Measurements from ENCODE around the gene RNF220. TPM values are rescaled to one million over a fixed set of nuclear protein-coding genes. Genes with fewer than 3 reads are reported as not detected.
"Not testable (repeated sequence)": the region's sequence is repeated elsewhere in the genome, so short reads cannot be mapped to it uniquely, and the experiment has no call there.

RNF220 gene
- total and polyA plus RNA-seq, 12 donors = 41.8 to 82.5 (median 58.0) TPM

DNA sequence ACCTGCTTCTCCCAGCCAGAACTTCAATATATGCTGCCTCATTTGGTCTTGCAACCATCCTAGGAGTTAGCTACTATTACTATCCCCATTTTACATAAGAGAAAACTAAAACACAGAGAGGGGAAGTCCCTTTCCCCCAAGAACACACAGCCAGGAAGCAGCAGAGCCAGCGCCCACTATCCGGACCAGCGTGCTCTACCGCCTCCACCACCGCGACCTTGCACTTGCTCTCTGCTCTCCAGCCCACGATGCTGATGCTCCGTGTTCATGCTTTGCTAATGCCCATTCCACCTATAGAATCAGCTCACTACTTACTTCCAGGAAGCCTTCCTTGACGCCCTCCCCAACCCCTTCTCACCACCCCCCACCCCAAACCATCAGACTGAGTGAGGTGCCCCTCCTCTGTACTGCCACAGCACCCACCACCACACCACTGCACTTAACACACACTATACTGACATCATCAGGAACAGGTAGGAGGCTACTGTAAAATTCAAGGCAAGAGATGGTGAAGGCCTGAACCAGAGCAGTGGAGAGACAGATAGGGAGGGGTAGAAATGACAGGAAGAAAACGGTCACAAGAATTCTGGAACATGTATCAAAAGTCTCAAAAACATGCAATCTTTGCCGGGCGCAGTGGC is 259.8 kb downstream of the RNF220 start:
- Histone ChIP-seq H3K4me1 (peaks cover 0 to 9% (median 2%) of the 10 kb centered on the region in 9 donors), H3K36me3 (peaks cover 0 to 6% (median 0%) of the 10 kb centered on the region in 9 donors), H3K27me3 (no peaks in the 10 kb centered on the region), H3K27ac (no peak overlapping the region), H3K9me3 (no peaks in the 10 kb centered on the region), H3K4me3 (no peak overlapping the region)
- WGBS, 2 donors = 78 to 85% methylated on average over 12 of the region's 12 CpGs
- no peak for DNase-seq
- TF ChIP-seq, protein P1, sequence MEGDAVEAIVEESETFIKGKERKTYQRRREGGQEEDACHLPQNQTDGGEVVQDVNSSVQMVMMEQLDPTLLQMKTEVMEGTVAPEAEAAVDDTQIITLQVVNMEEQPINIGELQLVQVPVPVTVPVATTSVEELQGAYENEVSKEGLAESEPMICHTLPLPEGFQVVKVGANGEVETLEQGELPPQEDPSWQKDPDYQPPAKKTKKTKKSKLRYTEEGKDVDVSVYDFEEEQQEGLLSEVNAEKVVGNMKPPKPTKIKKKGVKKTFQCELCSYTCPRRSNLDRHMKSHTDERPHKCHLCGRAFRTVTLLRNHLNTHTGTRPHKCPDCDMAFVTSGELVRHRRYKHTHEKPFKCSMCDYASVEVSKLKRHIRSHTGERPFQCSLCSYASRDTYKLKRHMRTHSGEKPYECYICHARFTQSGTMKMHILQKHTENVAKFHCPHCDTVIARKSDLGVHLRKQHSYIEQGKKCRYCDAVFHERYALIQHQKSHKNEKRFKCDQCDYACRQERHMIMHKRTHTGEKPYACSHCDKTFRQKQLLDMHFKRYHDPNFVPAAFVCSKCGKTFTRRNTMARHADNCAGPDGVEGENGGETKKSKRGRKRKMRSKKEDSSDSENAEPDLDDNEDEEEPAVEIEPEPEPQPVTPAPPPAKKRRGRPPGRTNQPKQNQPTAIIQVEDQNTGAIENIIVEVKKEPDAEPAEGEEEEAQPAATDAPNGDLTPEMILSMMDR (IDR thresholded peaks at IDR 0.05) = no peak
- intact Hi-C loops (cut with DNase I) = no loop called here
- ATAC-seq = no peak

DNA sequence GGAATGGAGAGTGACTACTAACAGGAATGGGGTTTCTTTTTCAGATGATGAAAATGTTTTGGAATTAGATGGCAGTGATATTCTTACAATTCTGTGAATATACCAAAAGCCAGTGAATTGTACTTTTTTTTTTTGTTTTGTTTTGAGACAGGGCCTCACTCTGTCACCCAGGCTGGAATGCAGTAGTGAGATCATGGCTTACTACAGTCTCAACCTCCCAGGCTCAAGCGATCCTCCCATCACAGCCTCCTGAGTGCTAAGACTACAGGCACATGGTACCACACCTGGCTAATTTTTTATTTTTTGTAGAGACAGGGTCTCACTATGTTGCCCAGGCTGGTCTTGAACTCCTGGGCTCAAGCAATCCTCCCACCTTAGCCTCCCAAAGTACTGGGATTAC is 261.7 kb downstream of the RNF220 start:
- DNase-seq; H3K27ac ChIP-seq; ATAC-seq; H3K36me3 ChIP-seq; H3K27me3 ChIP-seq; H3K4me3 ChIP-seq; intact Hi-C loops (cut with DNase I); H3K9me3 ChIP-seq: not testable (repeated sequence)
- peaks cover 0 to 12% (median 1%) of the 10 kb centered on the region in 9 donors for H3K4me1 ChIP-seq
- WGBS, 2 donors = 90 to 100% methylated on average over 1 of the region's 1 CpG

DNA sequence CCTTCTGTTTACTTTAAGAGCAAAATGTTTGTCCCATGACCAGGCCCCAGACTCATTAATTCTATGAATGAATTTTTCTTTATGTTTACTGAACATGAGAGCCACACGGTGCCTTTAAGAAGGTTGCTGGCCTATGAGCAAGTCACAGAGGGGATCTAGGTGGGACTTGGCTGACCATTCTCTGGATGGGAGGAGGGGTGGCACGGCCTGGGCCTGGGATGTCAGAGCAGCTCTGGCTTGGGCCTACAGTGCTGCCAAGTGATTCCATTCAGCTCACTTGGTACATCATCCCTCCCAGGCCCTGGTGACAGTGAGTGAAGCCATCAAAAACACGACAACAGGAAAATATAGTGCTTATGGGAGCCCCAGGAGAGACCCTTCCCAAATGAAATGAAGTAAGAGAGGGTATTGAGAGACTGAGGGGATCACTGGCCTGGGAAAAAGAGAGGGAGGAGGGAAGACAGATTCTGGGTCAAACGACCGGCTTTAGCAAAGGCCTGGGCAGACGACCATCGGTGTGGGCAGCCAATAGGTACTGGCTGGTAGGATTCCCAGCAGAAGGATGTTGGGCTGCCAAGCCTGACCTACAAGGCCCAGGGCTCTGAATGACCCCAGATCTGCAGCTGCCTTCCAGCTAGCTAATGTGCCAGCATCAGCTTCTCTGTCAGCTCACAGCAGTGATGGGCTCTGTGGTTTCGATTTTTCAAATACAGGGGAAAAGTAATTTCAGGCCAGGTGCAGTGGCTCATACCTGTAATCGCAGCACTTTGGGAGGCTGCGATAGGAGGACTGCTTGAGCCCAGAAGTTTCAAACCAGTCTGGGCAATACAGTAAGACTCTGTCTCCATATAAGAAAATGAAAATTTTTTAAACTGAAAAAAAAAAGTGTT is 265.9 kb downstream of the RNF220 start:
- Histone ChIP-seq H3K9me3 (no peaks in the 10 kb centered on the region), H3K36me3 (peaks cover 0 to 7% (median 0%) of the 10 kb centered on the region in 9 donors), H3K4me3 (no peak overlapping the region), H3K27me3 (no peaks in the 10 kb centered on the region), H3K4me1 (peaks cover 4 to 40% (median 28%) of the 10 kb centered on the region in 9 donors), H3K27ac (peak overlapping the region in 2 of 10 donors; percentile 91 to 96)
- TF ChIP-seq, protein P1 (IDR thresholded peaks at IDR 0.05) = no peak
- ATAC-seq (no peak), DNase-seq (no peak)
- 92 to 93% methylated on average over 10 of the region's 10 CpGs for WGBS, 2 donors
- intact Hi-C loops (cut with DNase I) = loop anchor here in 1 of 10 donors (5.0 kb wide), 1 partner anchor 39 kb away; no protein-coding TSS in a partner anchor

DNA sequence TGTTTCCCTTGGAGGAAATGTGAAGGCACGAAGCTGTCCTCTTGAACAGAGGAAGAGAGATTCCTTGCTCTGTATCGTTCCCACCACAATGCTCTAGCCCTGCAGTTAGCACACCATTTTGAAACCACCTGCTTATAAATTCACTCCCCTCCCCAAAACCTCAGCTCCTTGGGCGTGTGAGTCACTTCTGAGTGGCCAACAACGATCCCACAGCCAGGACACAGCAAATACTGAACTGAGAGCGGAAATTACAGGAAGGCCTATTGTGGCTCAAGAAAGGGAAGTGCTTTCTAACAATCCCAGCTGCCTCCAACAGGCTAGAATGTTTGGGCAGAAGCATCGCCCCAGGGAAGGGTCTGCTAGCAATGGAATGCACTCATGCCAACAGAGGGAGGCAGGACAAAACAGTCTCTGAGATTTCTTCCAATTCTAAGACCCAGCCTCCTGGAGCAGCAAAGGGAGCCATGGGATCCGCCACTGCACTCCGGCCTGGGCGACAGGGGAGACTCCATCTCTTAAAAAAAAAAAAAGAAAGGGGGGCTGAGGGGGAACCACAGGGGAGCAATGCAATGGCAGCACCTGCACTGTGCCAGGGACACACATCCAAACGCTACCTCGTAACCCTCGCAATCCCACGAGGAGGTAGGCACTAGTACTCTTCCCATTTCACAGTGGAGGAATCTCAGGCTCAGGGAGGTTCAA is 267.4 kb downstream of the RNF220 start:
- ATAC-seq (no peak), DNase-seq (peak in 1 of 2 donors; percentile 47)
- TF ChIP-seq, protein P1 (IDR thresholded peaks at IDR 0.05) = no peak
- Histone ChIP-seq H3K36me3 (peaks cover 0 to 7% (median 0%) of the 10 kb centered on the region in 9 donors), H3K4me1 (peaks cover 4 to 55% (median 28%) of the 10 kb centered on the region in 9 donors), H3K27ac (peak overlapping the region in 9 of 10 donors; percentile 24 to 96 (median 93)), H3K9me3 (no peaks in the 10 kb centered on the region), H3K27me3 (no peaks in the 10 kb centered on the region), H3K4me3 (no peak overlapping the region)
- 65 to 72% methylated on average over 13 of the region's 13 CpGs for WGBS, 2 donors
- intact Hi-C loops (cut with DNase I) = loop anchor here in 1 of 10 donors (5.0 kb wide), 1 partner anchor 40 kb away; no protein-coding TSS in a partner anchor

All from heart right ventricle (tissue), 16 donors.